Measurements from ENCODE around the gene ATP2B3.

GRCh38 chrX:153576239-153576870 lies 58.9 kb downstream of the ATP2B3 start:
- TF ChIP-seq NRF1 (conservative IDR thresholded peaks at IDR 0.05; ENCODE audit: low read depth, low read length) (no peak), CREM (IDR thresholded peaks at IDR 0.05; ENCODE audit: low read depth) (no peak)

Data from GM12878 (cell line).